HTR-8/SVneo (cell line): Measurements from ENCODE around the gene RAB5B.

Experiments
- DNase-seq: peaks from one replicate; pipeline ENCODE4 v3.0.0; 2011; ENCODE audit warnings: low spot score, mixed read lengths; ENCODE audit not compliant: insufficient read length
- FAIRE-seq: peaks from 2 replicates; lab custom pipeline; 2011; peaks lifted over from hg19 to GRCh38; lab: Jason Lieb, UNC

The RAB5B gene

GRCh38 chr12:55973599-55974307 lies at the start of gene RAB5B:
Gene RAB5B (plus strand): TSS chr12:55974078. CDS start chr12:55986961, 12,883 bp downstream.
- peak; percentile 95 for FAIRE-seq
- DNase-seq, result peak; percentile 97

GRCh38 chr12:55925371-55925770 lies 48.5 kb upstream of the RAB5B start:
- FAIRE-seq, result no peak

DNA sequence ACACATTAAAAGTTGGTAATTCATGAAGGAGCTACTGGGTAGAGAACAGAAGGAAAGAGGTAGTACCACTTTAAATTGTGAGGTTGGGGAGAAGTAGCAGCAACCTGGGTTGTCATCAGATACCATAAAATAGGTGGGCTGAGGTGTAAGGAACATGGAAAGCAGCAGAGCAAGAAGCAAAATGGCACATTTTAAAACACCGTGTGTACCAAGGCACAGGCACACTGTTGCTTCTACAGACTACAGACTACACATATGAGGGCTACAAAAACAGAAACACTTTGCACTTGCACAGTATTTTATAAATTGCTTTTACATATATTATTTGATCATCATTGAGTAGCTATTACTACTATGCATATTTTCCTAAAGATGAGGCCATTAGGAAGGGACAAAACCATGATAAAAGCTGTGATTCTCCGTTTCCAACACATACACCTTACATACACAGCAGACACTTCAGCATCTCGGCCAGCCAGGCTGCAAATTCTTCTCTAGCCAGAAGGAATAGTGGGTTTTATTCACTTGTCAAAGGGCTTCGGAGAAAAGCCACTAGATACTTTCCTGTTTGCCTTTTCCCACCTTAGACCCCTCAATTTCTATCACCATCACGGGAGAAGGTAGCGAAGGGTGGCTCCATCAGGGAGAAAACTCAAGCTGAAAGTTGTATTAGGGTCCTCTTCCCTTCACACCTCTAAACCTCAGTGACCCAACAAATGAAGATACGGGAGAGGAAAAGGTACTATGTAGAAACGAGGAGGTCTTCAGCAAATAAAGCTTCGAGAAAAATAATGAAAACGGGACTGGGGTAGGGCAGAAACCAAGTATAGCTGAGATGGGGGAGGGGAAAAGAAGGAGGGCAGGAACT lies 47.8 kb upstream of the RAB5B start:
- FAIRE-seq, result no peak

More at GRCh38 chr12:55925371-55925770, 48.5 kb upstream of the RAB5B start:
- no peak for DNase-seq

GRCh38 chr12:55926738-55927587 lies 46.9 kb upstream of the RAB5B start:
- peak; percentile 60 for FAIRE-seq
- peak; percentile 93 for DNase-seq

More for the DNA sequence above, 47.8 kb upstream of the RAB5B start:
- DNase-seq, result no peak

DNA sequence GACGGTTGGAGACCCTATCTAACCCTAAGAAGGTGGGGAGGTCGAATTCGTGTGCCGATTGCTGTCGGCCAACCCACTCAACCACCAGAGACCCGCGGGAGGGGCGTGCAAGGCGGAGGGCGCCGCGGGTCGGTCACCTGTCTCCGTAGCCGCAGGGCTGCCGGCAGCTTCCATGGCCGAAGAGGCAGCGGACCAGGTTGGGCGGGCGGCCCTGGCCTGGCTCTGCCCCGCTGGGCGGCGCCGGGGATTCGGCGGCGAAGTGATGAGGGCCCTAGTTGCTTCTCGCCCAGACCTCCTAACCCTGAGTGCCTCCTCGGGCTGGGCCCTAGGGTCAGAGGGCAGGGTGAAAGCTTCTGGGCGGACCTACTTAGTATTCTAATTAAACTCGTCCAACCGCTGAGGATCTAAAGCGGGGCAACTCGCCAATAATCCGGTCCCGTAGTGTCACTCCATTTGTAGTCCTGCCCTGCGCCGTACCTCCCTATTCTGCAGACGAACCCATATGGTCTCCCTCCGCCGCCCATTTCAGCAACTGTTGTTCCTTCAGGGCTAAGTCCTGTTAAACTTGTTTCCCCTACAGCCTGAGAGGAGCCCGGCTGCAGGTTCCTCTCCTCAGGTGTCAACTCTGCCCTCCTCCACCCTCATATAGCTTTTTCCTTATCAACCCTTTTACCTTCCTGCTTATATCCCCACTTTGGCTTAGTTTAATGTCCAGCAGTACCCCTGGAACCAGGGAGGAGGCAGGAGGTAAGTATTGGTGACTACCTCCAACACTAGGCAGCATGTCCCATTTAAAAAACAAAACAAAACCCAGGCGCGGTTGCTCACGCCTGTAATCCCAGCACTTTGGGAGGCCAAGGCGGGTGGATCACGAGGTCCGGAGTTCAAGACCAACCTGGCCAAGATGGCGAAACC lies 46.0 kb upstream of the RAB5B start, which contains the start of gene PYM1:
Gene PYM1 (minus strand): TSS at position 307 of the 915 bp plus-strand sequence. CDS start 133 bp downstream, at position 174.
- DNase-seq (no peak), FAIRE-seq (no peak)

GRCh38 chr12:55929306-55929791 lies 44.5 kb upstream of the RAB5B start:
- FAIRE-seq, result no peak
- DNase-seq, result no peak

- FAIRE-seq (no peak), DNase-seq (peak; percentile 57)
Measured at GRCh38 chr12:55930771-55931316, 43.0 kb upstream of the RAB5B start, which contains the start of gene DGKA. Gene DGKA (plus strand): TSS chr12:55931162. CDS start chr12:55936504, 5,342 bp downstream.

GRCh38 chr12:55931317-55931779 lies 42.5 kb upstream of the RAB5B start:
- DNase-seq, result no peak
- FAIRE-seq, result no peak

- DNase-seq (peak; percentile 35), FAIRE-seq (no peak)
Measured at GRCh38 chr12:55931780-55932550, 41.9 kb upstream of the RAB5B start.

- no peak for DNase-seq
- FAIRE-seq, result no peak
Measured at GRCh38 chr12:55932551-55932910, 41.3 kb upstream of the RAB5B start.

- DNase-seq (peak; percentile 72), FAIRE-seq (no peak)
Measured at GRCh38 chr12:55933169-55933798, 40.6 kb upstream of the RAB5B start.

DNA sequence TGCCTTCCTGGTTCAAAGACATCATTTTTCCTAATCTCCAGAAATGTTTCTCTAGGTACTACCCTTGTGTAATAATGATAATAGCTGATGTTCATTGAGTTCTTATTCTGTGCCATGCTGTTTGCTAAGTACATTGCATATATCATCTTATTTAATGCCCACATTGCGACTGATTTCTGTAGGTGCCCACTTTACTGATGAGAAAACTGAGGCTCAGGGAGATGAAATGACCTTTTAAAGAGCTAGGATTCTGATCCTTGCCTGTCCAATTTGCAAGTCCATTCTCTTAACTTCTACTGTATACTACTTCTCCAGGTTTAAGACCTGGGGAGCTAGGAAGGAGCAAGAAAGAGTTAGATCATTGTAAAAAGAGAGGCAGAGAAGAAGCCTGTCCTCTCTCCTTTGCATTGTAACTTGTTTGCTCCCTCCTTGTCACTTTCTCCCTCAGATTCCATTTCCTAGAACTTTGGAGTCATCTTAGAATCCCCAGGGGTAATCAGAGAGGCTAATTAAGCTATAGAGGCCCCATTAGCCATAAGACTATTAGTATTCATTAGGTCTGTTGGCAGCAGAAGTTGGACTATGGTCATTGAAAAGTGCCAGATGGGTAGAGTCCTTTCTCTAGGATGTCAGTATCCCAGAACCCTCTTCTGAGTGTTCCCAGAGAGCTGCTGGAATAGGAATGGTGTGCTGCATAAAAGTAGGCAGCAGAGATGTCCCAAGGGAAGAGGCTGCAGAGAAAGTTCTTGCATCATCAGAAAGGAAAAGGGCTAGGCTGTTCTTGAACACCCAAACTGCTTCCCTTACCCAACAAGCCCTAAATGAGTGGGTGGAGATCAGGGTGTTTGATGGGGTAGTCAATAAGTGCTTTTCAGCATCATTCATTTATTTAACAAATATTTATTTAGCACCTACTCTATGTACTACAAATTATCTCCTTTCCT lies 39.8 kb upstream of the RAB5B start:
- FAIRE-seq, result no peak
- no peak for DNase-seq

DNA sequence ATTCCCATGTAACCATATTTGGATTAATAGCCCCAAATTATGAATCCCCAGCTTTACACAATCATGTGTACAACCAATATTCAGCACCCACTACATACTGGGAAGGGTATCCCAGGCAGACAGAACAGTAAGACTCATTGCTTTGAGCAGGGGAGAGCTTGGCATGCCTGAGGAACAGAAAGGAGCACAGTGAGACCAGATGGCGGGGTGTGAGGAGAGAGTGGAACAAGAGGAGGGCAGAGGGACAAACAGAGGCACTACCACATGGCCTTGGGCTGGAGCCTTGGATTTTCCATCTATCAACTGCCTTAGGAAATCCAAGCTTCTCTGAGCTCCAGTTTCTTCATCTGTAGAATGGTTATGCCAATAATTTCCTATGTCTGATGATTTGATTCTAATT lies 39.1 kb upstream of the RAB5B start:
- DNase-seq (no peak), FAIRE-seq (no peak)

DNA sequence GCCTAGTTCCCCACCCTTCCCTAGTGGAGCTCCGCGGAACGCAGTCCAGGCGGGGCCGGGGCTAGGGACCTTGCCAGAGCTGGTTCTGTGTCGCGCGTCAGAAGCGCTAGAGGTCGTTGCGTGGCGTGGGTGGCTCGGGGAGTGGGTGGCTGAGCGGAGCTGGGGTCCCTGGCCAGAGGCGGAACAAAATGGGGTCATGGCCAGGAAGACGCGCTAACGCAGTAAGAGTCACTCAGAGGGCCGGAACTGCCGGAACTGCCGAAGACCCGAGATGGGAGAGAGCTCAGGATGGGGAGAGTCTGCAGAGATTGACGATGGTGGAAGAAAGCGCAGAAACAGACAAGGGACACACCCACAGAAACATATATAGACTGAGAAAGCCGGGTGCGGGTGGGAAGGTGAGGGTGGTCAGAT lies 38.1 kb upstream of the RAB5B start:
- no peak for DNase-seq
- no peak for FAIRE-seq

- DNase-seq, result no peak
- FAIRE-seq, result no peak
Measured at GRCh38 chr12:55937981-55938380, 35.9 kb upstream of the RAB5B start.

DNA sequence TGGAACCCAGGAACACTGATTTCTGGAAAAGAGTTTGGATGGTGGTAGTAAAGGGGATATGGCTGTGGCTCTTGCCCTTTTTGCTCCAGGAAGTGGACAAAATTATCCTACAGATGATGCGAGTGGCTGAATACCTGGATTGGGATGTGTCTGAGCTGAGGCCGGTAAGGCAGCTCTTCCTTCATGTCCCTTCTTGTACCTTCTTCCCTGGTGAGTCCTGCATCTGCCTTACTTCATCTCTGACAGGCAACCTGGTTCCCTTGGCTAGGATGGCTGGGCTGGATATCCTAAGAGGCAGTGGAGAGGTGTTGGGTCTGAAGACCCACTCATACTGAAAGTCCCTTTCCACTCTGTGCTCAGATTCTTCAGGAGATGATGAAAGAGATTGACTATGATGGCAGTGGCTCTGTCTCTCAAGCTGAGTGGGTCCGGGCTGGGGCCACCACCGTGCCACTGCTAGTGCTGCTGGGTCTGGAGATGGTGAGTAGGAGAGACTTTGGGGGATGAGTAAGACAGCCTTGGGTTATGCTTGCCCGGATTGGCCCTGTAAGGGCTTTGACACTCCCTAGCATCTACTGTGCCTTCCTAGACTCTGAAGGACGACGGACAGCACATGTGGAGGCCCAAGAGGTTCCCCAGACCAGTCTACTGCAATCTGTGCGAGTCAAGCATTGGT lies 34.9 kb upstream of the RAB5B start:
- FAIRE-seq (no peak), DNase-seq (no peak)
